Retinal pigment epithelial cell (primary cell): ENCODE data around the gene SLC49A3.

Experiments used
- DNase-seq: peaks from one replicate; pipeline ENCODE4 v3.0.0-alpha.2; 2010; ENCODE audit warnings: low read depth
- H3K4me3 ChIP-seq: 2 replicates; pipeline ENCODE4 v1.5.1; 2011; ENCODE audit warnings: mild to moderate bottlenecking, low read length, control low read depth, moderate library complexity
- TF ChIP-seq, protein P1 (sequence below): conservative IDR thresholded peaks from 2 replicates; pipeline ENCODE4 v1.5.1; 2011; ENCODE audit warnings: low read depth, low read length, control low read depth, inconsistent platforms

SLC49A3 gene

DNA sequence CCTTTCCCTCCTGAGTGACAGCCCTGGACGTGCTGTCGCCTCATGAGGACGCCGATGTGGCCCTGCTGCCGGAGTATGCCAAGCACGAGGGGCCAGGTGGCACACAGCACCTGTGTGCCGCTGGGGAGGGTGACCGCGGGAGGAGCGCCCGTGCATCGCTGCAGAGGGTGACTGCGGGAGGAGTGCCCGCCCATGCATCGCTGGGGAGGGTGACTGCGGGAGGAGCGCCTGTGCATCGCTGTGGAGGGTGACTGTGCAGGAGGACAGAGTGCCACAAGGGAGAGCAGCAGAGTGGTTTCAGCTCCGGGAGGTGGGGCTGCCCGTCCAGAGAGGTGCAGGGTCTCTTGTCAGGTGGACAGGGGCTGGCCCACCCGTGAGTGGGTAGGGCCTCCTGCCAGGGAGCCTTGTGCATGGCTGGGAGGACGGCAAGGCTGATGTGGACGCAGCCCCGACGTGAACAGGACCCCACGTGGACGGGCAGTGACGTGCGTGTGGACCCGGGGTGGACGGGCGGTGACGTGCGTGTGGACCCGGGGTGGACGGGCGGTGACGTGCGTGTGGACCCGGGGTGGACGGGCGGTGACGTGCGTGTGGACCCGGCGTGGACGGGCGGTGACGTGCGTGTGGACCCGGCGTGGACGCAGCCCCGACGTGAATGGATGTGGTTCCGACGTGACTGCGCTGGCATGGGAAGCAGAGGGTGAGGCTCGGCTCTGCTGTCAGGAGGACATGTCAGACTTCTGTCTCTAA, 31.3 kb upstream of the SLC49A3 start:
- no peak overlapping the region for H3K4me3 ChIP-seq
- TF ChIP-seq, protein P1, sequence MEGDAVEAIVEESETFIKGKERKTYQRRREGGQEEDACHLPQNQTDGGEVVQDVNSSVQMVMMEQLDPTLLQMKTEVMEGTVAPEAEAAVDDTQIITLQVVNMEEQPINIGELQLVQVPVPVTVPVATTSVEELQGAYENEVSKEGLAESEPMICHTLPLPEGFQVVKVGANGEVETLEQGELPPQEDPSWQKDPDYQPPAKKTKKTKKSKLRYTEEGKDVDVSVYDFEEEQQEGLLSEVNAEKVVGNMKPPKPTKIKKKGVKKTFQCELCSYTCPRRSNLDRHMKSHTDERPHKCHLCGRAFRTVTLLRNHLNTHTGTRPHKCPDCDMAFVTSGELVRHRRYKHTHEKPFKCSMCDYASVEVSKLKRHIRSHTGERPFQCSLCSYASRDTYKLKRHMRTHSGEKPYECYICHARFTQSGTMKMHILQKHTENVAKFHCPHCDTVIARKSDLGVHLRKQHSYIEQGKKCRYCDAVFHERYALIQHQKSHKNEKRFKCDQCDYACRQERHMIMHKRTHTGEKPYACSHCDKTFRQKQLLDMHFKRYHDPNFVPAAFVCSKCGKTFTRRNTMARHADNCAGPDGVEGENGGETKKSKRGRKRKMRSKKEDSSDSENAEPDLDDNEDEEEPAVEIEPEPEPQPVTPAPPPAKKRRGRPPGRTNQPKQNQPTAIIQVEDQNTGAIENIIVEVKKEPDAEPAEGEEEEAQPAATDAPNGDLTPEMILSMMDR = no peak
- no peak for DNase-seq

DNA sequence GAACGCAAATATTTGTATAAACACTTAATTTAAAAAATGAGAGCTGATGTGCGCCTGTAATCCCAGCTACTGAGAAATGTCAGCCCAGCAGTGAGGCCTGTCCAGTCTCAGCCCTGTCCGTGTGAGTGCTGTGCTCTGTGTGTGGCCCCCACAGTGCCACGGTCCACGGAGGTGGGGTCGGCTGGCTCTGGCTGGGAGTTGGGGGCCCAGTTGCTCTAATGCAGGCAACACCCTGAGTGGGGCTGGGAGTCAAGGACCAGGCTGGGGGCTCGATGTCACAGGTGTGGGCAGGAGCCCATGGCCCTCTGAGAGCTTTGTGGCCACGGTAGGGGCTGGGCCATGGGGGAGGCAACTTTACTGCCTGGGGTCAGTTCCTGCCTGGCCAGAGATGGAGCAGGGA, 29.5 kb upstream of the SLC49A3 start:
- DNase-seq = no peak
- TF ChIP-seq, protein P1 = no peak
- no peak overlapping the region for H3K4me3 ChIP-seq

DNA sequence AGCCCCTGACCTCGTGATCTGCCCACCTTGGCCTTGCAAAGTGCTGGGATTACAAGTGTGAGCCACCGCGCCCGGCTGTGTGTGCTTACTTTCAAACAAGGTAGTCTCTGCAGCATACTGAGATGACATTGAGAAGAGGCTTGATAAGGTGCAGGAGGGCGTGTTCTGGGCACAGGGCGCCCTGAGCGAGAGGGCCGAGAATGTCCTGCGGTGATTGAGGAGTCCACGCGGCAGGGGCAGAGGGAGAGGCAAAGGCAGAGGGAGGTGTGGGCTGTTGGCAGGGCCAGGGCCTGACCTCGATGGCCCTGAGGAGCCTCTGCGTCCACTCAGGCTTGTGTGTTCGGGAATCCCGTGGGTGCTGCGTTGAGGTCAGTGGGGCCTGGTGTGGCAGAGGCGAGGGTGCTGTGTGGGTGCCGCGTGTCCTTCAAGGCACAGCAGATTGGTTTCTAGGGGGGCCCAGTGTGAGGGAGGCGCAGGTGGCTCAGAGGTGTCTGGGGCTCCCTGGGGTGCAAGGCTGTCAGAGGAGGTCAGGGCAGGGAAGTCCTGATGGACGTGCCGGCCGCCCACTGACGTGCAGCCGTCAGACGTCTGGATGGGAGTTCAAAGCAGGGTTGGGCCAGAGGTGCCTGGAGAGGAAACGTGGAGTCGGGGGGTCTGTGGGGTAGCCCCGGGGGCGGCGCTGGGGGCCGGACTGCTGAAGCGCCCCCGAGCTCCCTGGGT, 28.8 kb upstream of the SLC49A3 start:
- H3K4me3 ChIP-seq = no peak overlapping the region
- no peak for DNase-seq
- TF ChIP-seq, protein P1 = no peak

DNA sequence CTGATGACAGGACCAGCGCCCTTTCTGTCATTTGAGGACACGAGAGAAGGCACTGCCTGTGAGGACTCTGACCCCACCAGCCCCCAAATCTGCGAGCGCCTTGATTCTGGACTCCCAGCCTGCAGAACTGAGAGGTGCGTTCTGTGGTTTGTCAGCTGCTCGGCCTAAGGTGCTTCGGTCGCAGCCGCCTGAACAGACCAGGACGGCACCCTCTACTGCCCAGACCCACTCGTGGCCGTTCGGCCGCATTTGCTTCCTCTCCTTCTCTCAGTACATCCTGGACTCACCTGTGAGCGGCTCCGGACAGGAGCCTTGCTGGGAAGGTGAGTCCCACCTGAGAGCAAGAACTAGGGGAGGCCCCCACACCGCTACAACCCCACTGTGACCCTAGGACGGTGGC, 25.1 kb upstream of the SLC49A3 start:
- no peak overlapping the region for H3K4me3 ChIP-seq
- TF ChIP-seq, protein P1 = no peak
- no peak for DNase-seq

DNA sequence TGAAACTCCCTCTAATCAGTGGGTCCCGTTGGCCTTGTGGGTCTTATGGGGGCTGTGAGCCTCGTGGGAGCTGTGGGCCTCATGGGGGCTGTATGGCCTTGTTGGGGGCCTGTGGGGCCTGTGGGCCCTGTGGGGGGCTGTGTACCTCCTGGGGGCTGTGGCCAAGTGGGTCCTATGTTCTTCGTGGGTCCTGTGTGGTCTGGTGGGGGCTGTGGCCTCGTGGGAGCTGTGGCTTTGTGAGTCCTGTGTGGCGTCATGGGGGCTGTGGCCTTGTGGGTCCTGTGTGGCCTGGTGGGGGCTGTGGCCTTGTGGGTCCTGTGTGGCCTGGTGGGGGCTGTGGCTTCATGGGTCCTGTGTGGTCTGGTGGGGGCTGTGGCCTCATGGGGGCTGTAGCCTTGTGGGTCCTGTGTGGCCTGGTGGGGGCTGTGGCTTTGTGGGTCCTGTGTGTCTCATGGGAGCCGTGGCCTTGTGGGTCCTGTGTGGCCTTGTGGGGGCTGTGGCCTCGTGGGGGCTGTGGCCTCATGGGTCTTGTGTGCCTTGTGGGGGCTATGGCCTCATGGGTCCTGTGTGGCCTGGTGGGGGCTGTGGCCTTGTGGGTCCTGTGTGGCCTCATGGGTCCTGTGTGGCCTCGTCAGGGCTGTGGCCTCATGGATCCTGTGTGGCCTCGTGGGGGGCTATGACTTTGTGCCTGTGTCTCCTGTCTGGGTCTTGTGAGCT, 24.1 kb upstream of the SLC49A3 start:
- H3K4me3 ChIP-seq = no peak overlapping the region
- TF ChIP-seq, protein P1 = no peak
- no peak for DNase-seq

DNA sequence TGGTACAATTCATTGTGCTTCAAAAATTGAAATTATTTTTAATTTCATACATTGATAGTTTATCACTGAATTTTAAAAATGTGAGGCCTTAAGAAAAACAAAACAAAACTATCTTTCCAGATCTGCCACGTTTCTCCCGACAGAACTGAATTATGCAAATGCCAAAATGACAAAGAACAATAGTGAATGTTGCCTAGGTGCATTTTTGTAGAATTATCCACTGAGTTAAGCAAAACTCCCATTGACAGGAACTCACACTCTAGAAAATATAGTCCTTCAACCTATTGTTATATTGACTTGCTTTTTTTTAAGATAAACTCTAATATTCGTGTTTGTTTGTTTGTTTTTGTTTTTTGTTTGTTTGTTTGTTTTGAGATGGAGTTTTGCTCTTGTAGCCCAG, 23.1 kb upstream of the SLC49A3 start:
- DNase-seq = no peak
- H3K4me3 ChIP-seq = no peak overlapping the region
- TF ChIP-seq, protein P1 = no peak
